Effector memory CD4-positive, alpha-beta T cell (primary cell): Measurements from ENCODE around the gene TIAM1.

Experiments used
- DNase-seq, 3 donors: peaks; one replicate each; pipeline ENCODE4 v3.0.0-alpha.2; 2020
- H3K27ac ChIP-seq: 2 replicates; pipeline ENCODE4 v1.7.0; 2013; ENCODE audit warnings: mild to moderate bottlenecking, low read length, moderate library complexity; ENCODE audit not compliant: insufficient read depth, poor library complexity, severe bottlenecking
- H3K27me3 ChIP-seq: replicated peaks from 2 replicates; pipeline ENCODE4 v1.7.0; 2013; ENCODE audit warnings: mild to moderate bottlenecking, low read length; ENCODE audit not compliant: insufficient read depth, control insufficient read depth, poor library complexity, severe bottlenecking
- H3K36me3 ChIP-seq: 2 replicates; pipeline ENCODE4 v1.7.0; 2013; ENCODE audit warnings: mild to moderate bottlenecking, low read length, moderate library complexity; ENCODE audit not compliant: control insufficient read depth, insufficient read depth
- H3K4me1 ChIP-seq: 2 replicates; pipeline ENCODE4 v1.7.0; 2013; ENCODE audit warnings: low read length, mild to moderate bottlenecking; ENCODE audit not compliant: control insufficient read depth, insufficient read depth, poor library complexity, severe bottlenecking
- H3K4me3 ChIP-seq: 2 replicates; pipeline ENCODE4 v1.7.0; 2013; ENCODE audit warnings: low read length, low read depth, mild to moderate bottlenecking; ENCODE audit not compliant: insufficient read depth, poor library complexity, severe bottlenecking
- H3K9me3 ChIP-seq: 2 replicates; pipeline ENCODE4 v1.7.0; 2013; ENCODE audit warnings: mild to moderate bottlenecking, low read length, moderate library complexity; ENCODE audit not compliant: control insufficient read depth
- total RNA-seq, 3 donors: gene quantifications; one replicate each; lab custom pipeline; 2026; lab: John Stamatoyannopoulos, UW

Gene TIAM1, protein sequence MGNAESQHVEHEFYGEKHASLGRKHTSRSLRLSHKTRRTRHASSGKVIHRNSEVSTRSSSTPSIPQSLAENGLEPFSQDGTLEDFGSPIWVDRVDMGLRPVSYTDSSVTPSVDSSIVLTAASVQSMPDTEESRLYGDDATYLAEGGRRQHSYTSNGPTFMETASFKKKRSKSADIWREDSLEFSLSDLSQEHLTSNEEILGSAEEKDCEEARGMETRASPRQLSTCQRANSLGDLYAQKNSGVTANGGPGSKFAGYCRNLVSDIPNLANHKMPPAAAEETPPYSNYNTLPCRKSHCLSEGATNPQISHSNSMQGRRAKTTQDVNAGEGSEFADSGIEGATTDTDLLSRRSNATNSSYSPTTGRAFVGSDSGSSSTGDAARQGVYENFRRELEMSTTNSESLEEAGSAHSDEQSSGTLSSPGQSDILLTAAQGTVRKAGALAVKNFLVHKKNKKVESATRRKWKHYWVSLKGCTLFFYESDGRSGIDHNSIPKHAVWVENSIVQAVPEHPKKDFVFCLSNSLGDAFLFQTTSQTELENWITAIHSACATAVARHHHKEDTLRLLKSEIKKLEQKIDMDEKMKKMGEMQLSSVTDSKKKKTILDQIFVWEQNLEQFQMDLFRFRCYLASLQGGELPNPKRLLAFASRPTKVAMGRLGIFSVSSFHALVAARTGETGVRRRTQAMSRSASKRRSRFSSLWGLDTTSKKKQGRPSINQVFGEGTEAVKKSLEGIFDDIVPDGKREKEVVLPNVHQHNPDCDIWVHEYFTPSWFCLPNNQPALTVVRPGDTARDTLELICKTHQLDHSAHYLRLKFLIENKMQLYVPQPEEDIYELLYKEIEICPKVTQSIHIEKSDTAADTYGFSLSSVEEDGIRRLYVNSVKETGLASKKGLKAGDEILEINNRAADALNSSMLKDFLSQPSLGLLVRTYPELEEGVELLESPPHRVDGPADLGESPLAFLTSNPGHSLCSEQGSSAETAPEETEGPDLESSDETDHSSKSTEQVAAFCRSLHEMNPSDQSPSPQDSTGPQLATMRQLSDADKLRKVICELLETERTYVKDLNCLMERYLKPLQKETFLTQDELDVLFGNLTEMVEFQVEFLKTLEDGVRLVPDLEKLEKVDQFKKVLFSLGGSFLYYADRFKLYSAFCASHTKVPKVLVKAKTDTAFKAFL (N-terminal part only)
- total RNA-seq, result 63.8 to 148 (median 115) reads per million in 3 donors

DNA sequence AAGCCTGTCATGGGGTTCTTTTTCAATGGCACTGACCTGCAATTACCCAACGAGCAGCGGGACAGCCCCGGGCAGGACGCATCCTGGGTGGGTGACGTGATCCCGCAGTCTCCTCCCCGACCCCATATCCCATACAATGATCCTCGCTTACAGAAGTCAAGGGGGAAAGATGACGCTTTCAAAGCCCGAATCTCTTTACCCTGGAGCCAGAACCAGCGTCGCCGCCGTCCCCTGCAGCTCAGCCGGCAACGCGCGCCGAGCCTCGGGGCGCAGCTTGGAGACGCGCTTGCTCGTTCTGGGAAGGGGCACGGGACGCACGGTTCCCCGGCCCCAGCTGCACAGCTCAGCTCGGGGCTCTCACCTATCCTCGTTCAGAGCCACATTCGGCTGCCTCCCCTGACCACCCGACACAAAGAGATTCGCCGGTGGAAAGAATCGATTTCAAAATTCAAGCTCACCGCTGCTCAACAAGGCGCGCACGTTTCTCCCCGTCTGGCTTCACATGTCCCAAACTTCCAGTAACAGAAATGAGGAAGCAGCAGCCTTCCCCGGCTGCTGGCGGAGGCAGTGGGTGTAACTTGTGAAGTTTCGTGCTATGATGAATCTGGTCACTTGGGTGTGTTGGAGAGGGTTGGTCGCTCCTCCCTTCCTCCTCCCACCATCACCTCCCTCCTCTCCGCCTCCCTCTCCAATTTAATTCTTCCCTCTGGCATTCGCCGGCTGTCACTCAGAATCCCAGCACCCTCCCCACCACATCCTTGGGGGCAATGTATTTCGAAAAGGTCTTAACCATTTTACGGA lies at the start of gene TIAM1:
TIAM1 (minus strand) TSS at position 582 of the 801 bp plus-strand sequence. CDS start 77,289 bp downstream, outside the sequence.
- Histone ChIP-seq H3K9me3 (no peaks in the 10 kb centered on the region), H3K4me1 (no peaks in the 10 kb centered on the region), H3K27ac (peak within 1 kb of the TSS; percentile 49), H3K36me3 (no peaks in the 10 kb centered on the region), H3K27me3 (no peaks in the 10 kb centered on the region), H3K4me3 (peak within 1 kb of the TSS; percentile 71)
- DNase-seq, result no peak

- no peaks in the 10 kb centered on the region for H3K4me1 ChIP-seq
- DNase-seq, result no peak
- H3K27ac ChIP-seq, result no peak overlapping the region
- no peaks in the 10 kb centered on the region for H3K9me3 ChIP-seq
- H3K4me3 ChIP-seq, result no peak overlapping the region
- no peaks in the 10 kb centered on the region for H3K36me3 ChIP-seq
- no peaks in the 10 kb centered on the region for H3K27me3 ChIP-seq
Measured at GRCh38 chr21:31387560-31388186, 43.6 kb upstream of the TIAM1 start.

DNA sequence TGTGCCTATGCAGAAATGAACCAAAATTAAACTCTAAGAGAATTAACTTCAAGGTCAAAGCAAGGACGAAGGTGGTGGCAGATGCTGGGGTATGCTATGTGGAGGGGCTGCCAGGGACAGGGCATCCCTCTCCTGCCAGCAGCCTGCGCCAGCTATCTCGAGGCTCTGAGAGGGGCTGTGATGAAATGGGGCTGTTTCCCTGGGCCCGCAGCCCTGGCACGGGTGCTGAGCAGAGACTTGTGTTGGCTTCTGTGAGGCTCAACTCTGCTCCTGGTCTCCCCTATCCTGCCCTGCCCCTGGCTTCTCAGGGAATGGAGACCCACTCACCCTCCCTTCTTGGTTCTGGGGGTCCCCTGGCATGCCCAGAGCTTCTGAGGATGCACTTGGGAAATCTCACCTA lies 41.9 kb upstream of the TIAM1 start:
- no peak overlapping the region for H3K4me3 ChIP-seq
- H3K27me3 ChIP-seq, result no peaks in the 10 kb centered on the region
- no peak for DNase-seq
- no peaks in the 10 kb centered on the region for H3K4me1 ChIP-seq
- no peak overlapping the region for H3K27ac ChIP-seq
- H3K36me3 ChIP-seq, result no peaks in the 10 kb centered on the region
- no peaks in the 10 kb centered on the region for H3K9me3 ChIP-seq

DNA sequence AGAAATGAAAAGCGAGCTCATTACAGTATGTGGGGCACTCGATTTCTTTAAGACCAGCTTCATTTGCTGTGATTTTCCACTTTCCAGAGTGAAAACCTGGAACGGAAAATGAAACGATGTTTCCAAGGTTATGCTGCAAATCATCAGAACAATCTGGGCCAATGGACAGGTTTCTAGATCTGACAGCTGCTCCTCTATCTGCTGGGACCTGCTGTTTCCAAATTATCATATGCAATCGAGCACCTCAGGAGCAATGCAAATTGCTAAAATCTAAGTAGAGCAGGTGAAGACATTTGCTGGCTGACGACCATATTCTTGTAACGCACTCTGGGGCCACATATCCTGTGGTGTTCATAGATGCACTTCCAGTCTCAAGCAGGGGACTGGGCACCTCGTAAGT lies 39.7 kb upstream of the TIAM1 start:
- H3K4me1 ChIP-seq, result no peaks in the 10 kb centered on the region
- no peak for DNase-seq
- no peak overlapping the region for H3K27ac ChIP-seq
- no peaks in the 10 kb centered on the region for H3K9me3 ChIP-seq
- H3K4me3 ChIP-seq, result no peak overlapping the region
- H3K27me3 ChIP-seq, result no peaks in the 10 kb centered on the region
- H3K36me3 ChIP-seq, result no peaks in the 10 kb centered on the region

- H3K4me1 ChIP-seq, result no peaks in the 10 kb centered on the region
- no peak overlapping the region for H3K4me3 ChIP-seq
- DNase-seq, result no peak
- H3K9me3 ChIP-seq, result no peaks in the 10 kb centered on the region
- H3K27me3 ChIP-seq, result no peaks in the 10 kb centered on the region
- no peak overlapping the region for H3K27ac ChIP-seq
- no peaks in the 10 kb centered on the region for H3K36me3 ChIP-seq
Measured at GRCh38 chr21:31382060-31382459, 38.0 kb upstream of the TIAM1 start.

- no peaks in the 10 kb centered on the region for H3K27me3 ChIP-seq
- no peak for DNase-seq
- no peaks in the 10 kb centered on the region for H3K9me3 ChIP-seq
- no peaks in the 10 kb centered on the region for H3K4me1 ChIP-seq
- H3K27ac ChIP-seq, result no peak overlapping the region
- no peaks in the 10 kb centered on the region for H3K36me3 ChIP-seq
- H3K4me3 ChIP-seq, result no peak overlapping the region
Measured at GRCh38 chr21:31376301-31376700, 32.2 kb upstream of the TIAM1 start.

- no peak for DNase-seq
- H3K4me3 ChIP-seq, result no peak overlapping the region
- H3K27ac ChIP-seq, result no peak overlapping the region
- no peaks in the 10 kb centered on the region for H3K9me3 ChIP-seq
- H3K27me3 ChIP-seq, result no peaks in the 10 kb centered on the region
- H3K36me3 ChIP-seq, result no peaks in the 10 kb centered on the region
- H3K4me1 ChIP-seq, result no peaks in the 10 kb centered on the region
Measured at GRCh38 chr21:31374395-31374794, 30.3 kb upstream of the TIAM1 start.

- no peak overlapping the region for H3K4me3 ChIP-seq
- no peaks in the 10 kb centered on the region for H3K36me3 ChIP-seq
- no peaks in the 10 kb centered on the region for H3K27me3 ChIP-seq
- no peak for DNase-seq
- no peaks in the 10 kb centered on the region for H3K4me1 ChIP-seq
- H3K9me3 ChIP-seq, result no peaks in the 10 kb centered on the region
- no peak overlapping the region for H3K27ac ChIP-seq
Measured at GRCh38 chr21:31372471-31372765, 28.4 kb upstream of the TIAM1 start.
